B cell (primary cell): ENCODE data around the gene SLCO3A1. TPM values are rescaled to one million over a fixed set of nuclear protein-coding genes. Genes with fewer than 3 reads are reported as not detected.

Experiments
- ATAC-seq: fragments of 200-7000 bp; cut with Tn5 transposase; one replicate; pipeline ENCODE4 v1.10.0; 2021; ENCODE audit warnings: low read depth, mild to moderate bottlenecking, moderate number of reproducible peaks, moderate library complexity
- CTCF ChIA-PET: fragments of 350-600 bp; sonication (Branson Sonifier 250); formaldehyde crosslinking; loops from one replicate; lab custom pipeline; 2021; ENCODE audit warnings: antibody characterized with exemption, inconsistent platforms; lab: Charles Lee
- POLR2A ChIA-PET: fragments of 350-600 bp; sonication (Branson Sonifier 250); formaldehyde crosslinking; loops from one replicate; lab custom pipeline; 2021; ENCODE audit warnings: antibody characterized with exemption; lab: Charles Lee
- DNase-seq: peaks from one replicate; pipeline ENCODE4 v3.0.0; 2013
- H2AFZ ChIP-seq: 2 replicates; pipeline ENCODE4 v1.6.1; 2012; ENCODE audit warnings: mild to moderate bottlenecking, low read depth, low read length; ENCODE audit not compliant: insufficient read depth, poor library complexity, severe bottlenecking
- H3K27ac ChIP-seq, 2 donors: 1 replicate in 1 of 2; 2 replicates in 1 of 2; pipeline ENCODE4 v1.5.1; 2012 to 2013; ENCODE audit warnings: low read length in 2 of 2, mild to moderate bottlenecking in 2 of 2, moderate library complexity in 1 of 2
- H3K27me3 ChIP-seq, 4 experiments: fragments of 200-600 bp in 1 of 4; sonication (generic) in 1 of 4; replicated peaks in 1 of 4; 1 replicate in 2 of 4; 2 replicates in 2 of 4; pipeline versions ENCODE4 v1.6.1 to v1.7.0; 2013 to 2016; ENCODE audit warnings: low read length in 3 of 4, mild to moderate bottlenecking in 2 of 4, mixed read lengths in 1 of 4, moderate library complexity in 1 of 4; ENCODE audit not compliant: insufficient read depth in 4 of 4, control insufficient read depth in 3 of 4; ENCODE audit errors: control extremely low read depth in 1 of 4
- H3K36me3 ChIP-seq, 2 experiments: replicated peaks in 1 of 2; 1 replicate in 1 of 2; 2 replicates in 1 of 2; pipeline versions ENCODE4 v1.6.1 to v1.7.1; 2013; ENCODE audit warnings: low read length in 1 of 2; ENCODE audit not compliant: insufficient read depth in 2 of 2, control insufficient read depth in 1 of 2; ENCODE audit errors: control extremely low read depth in 1 of 2, extremely low read depth in 1 of 2
- H3K4me1 ChIP-seq, 2 donors: fragments of 200-600 bp in 1 of 2; sonication (generic) in 1 of 2; 1 replicate in 1 of 2; 2 replicates in 1 of 2; pipeline versions ENCODE4 v1.5.1 to v1.6.1; 2013 to 2017; ENCODE audit warnings: low read length in 2 of 2; ENCODE audit not compliant: control insufficient read depth in 2 of 2, insufficient read depth in 2 of 2
- H3K4me2 ChIP-seq: replicated peaks from 2 replicates; pipeline ENCODE3; 2012; ENCODE audit warnings: mild to moderate bottlenecking, low read depth, low read length; ENCODE audit not compliant: poor library complexity, severe bottlenecking
- H3K4me3 ChIP-seq, 5 experiments: fragments of 200-600 bp in 1 of 5; sonication (generic) in 1 of 5; 1 replicate in 3 of 5; 2 replicates in 2 of 5; pipeline versions ENCODE4 v1.5.1 to v1.7.0; 2011 to 2016; ENCODE audit warnings: low read length in 4 of 5, mild to moderate bottlenecking in 4 of 5, low read depth in 2 of 5, control low read depth in 1 of 5, moderate library complexity in 1 of 5; ENCODE audit not compliant: insufficient read depth in 1 of 5; ENCODE audit errors: control extremely low read depth in 1 of 5, extremely low read depth in 1 of 5
- H3K79me2 ChIP-seq: fragments of 200-600 bp; sonication (generic); one replicate; pipeline ENCODE4 v1.6.0; 2016; ENCODE audit warnings: low read length; ENCODE audit not compliant: control insufficient read depth, insufficient read depth
- H3K9ac ChIP-seq: fragments of 200-600 bp; sonication (generic); 2 replicates; pipeline ENCODE4 v1.6.1; 2017; ENCODE audit warnings: mild to moderate bottlenecking, low read length, moderate library complexity
- H3K9me3 ChIP-seq, 3 donors: one replicate each; pipeline versions ENCODE4 v1.6.1 to v1.7.1; 2013; ENCODE audit warnings: low read length in 2 of 3; ENCODE audit not compliant: control insufficient read depth in 2 of 3, insufficient read depth in 1 of 3; ENCODE audit errors: control extremely low read depth in 1 of 3
- H4K20me1 ChIP-seq: 2 replicates; pipeline ENCODE4 v1.6.0; 2012; ENCODE audit warnings: mild to moderate bottlenecking, low read length; ENCODE audit not compliant: insufficient read depth, control insufficient read depth, poor library complexity, severe bottlenecking
- H3K27ac Mint-ChIP-seq: one replicate; pipeline ENCODE4 v1.8.0; 2021; ENCODE audit warnings: mixed read lengths
- H3K27me3 Mint-ChIP-seq: one replicate; pipeline ENCODE4 v1.8.0; 2021; ENCODE audit warnings: mixed read lengths
- H3K4me1 Mint-ChIP-seq: one replicate; pipeline ENCODE4 v1.8.0; 2021; ENCODE audit warnings: mixed read lengths
- H3K4me3 Mint-ChIP-seq: one replicate; pipeline ENCODE4 v1.8.0; 2021; ENCODE audit warnings: mixed read lengths
- H3K9me3 Mint-ChIP-seq: one replicate; pipeline ENCODE4 v1.8.0; 2022; ENCODE audit warnings: mixed read lengths; ENCODE audit not compliant: insufficient read depth
- EZH2 ChIP-seq: IDR thresholded peaks from 2 replicates; pipeline ENCODE4 v1.6.1; 2012; ENCODE audit warnings: borderline replicate concordance, low read depth, mild to moderate bottlenecking, moderate library complexity, low read length; ENCODE audit not compliant: insufficient read depth, poor library complexity, severe bottlenecking
- whole genome bisulfite sequencing: methylation state at CpG from one replicate; pipeline ENCODE4 v1.1.5; 2013; ENCODE audit warnings: missing lambda C conversion rate; ENCODE audit not compliant: insufficient coverage; 5-methylcytosine and 5-hydroxymethylcytosine counted together
- intact Hi-C: fragments of 100-400 bp; cut with micrococcal nuclease; formaldehyde crosslinking; loops from one replicate; pipeline ENCODE4 v1.10.0; 2022
- polyA plus RNA-seq: library from polyadenylated mRNA; depleted of rRNA; stranded (reverse); fragments of >200 nt; gene quantifications from 2 replicates; pipeline ENCODE4 v1.2.3, GENCODE V29; 2012
- total RNA-seq, 2 donors: library from RNA; stranded (reverse); fragments of 120-200 nt in 1 of 2; gene quantifications; 1 replicate in 1 of 2; 2 replicates in 1 of 2; pipeline versions ENCODE4 v1.2.3 to v1.2.4, GENCODE V29; 2013 to 2022
- TF ChIP-seq, protein P1 (sequence below): fragments of 200-600 bp; IDR thresholded peaks from one replicate; pipeline ENCODE4 v1.8.0; 2022; ENCODE audit warnings: antibody characterized with exemption, mild to moderate bottlenecking

SLCO3A1 gene
- total and polyA plus RNA-seq, 2 donors (not counting 1 experiment from before 2014, with no cell fraction given): 0.99 to 2.3 TPM

DNA sequence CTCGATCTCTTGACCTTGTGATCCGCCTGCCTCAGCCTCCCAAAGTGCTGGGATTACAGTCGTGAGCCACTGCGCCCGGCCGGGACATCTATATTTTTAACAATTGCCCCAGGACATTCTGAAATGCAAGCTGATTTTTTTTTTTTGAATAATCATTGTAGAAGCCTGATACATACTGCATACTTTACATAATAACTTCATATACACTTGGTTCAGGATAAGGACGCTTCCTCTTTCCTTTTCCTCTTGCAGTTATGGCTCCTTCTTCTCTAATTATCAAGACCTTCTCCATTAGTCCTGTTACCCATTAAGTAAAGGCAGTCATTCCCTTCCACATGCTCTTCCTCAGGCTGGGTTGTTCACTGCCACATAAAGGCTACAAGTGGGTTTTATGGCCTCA is 58.3 kb downstream of the SLCO3A1 start:
- H2AFZ ChIP-seq: no peak overlapping the region
- no peak overlapping the region for H3K27ac ChIP-seq
- Mint-ChIP-seq H3K27ac (no peak overlapping the region), H3K4me1 (no peaks in the 10 kb centered on the region), H3K4me3 (no peak overlapping the region), H3K9me3 (no peaks in the 10 kb centered on the region), H3K27me3 (no peaks in the 10 kb centered on the region)
- no peak for DNase-seq
- H3K4me3 ChIP-seq: no peak overlapping the region
- H3K9me3 ChIP-seq: no peaks in the 10 kb centered on the region
- intact Hi-C loops: no loop called here
- H3K4me2 ChIP-seq: no peak overlapping the region
- no peaks in the 10 kb centered on the region for H3K27me3 ChIP-seq
- no peaks in the 10 kb centered on the region for H3K36me3 ChIP-seq
- ChIA-PET POLR2A (no interaction called here), CTCF (no interaction called here)
- TF ChIP-seq, protein P1, sequence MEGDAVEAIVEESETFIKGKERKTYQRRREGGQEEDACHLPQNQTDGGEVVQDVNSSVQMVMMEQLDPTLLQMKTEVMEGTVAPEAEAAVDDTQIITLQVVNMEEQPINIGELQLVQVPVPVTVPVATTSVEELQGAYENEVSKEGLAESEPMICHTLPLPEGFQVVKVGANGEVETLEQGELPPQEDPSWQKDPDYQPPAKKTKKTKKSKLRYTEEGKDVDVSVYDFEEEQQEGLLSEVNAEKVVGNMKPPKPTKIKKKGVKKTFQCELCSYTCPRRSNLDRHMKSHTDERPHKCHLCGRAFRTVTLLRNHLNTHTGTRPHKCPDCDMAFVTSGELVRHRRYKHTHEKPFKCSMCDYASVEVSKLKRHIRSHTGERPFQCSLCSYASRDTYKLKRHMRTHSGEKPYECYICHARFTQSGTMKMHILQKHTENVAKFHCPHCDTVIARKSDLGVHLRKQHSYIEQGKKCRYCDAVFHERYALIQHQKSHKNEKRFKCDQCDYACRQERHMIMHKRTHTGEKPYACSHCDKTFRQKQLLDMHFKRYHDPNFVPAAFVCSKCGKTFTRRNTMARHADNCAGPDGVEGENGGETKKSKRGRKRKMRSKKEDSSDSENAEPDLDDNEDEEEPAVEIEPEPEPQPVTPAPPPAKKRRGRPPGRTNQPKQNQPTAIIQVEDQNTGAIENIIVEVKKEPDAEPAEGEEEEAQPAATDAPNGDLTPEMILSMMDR: no peak
- TF ChIP-seq EZH2: no peak
- no peak overlapping the region for H3K9ac ChIP-seq
- 78% methylated on average over 1 of the region's 7 CpGs for WGBS
- H3K79me2 ChIP-seq: no peaks in the 10 kb centered on the region
- no peak for ATAC-seq
- H3K4me1 ChIP-seq: no peaks in the 10 kb centered on the region
- H4K20me1 ChIP-seq: no peaks in the 10 kb centered on the region

DNA sequence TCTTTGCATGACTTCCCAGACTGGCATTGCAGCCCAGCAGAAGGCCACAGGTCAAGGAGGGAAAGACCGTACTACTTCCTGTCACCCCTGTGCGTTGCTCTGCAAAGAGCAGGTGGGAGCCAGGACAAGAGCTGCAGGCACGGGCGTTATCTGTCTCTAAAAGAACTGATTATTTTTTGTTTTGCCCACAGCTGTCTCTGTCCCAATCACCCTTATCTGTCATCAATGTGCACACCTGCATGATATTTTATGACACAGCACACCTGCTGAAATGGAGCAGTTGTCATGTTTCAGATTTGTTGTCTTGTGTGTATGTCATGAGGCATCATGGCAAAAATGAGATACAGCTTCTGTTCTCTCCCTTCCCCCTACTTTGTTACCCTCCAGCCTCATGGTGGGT is 58.8 kb downstream of the SLCO3A1 start:
- Histone ChIP-seq H2AFZ (no peak overlapping the region), H3K79me2 (no peaks in the 10 kb centered on the region), H4K20me1 (no peaks in the 10 kb centered on the region), H3K27ac (no peak overlapping the region), H3K36me3 (no peaks in the 10 kb centered on the region), H3K4me2 (no peak overlapping the region), H3K9me3 (no peaks in the 10 kb centered on the region), H3K4me1 (no peaks in the 10 kb centered on the region), H3K4me3 (no peak overlapping the region), H3K27me3 (no peaks in the 10 kb centered on the region), H3K9ac (no peak overlapping the region)
- ATAC-seq (no peak), DNase-seq (no peak)
- no peak overlapping the region for H3K27ac Mint-ChIP-seq
- WGBS: 77% methylated on average over 4 of the region's 4 CpGs
- H3K4me3 Mint-ChIP-seq: no peak overlapping the region
- ChIA-PET POLR2A (no interaction called here), CTCF (no interaction called here)
- H3K27me3 Mint-ChIP-seq: no peaks in the 10 kb centered on the region
- H3K9me3 Mint-ChIP-seq: no peaks in the 10 kb centered on the region
- TF ChIP-seq, protein P1: no peak
- no peak for TF ChIP-seq EZH2
- intact Hi-C loops: no loop called here
- H3K4me1 Mint-ChIP-seq: no peaks in the 10 kb centered on the region
